SK-N-MC (cell line): ENCODE measurements around the gene AKAP10.

Source experiments
- EZH2 ChIP-seq: fragments of 200-600 bp; sonication (generic); IDR thresholded peaks from one replicate; pipeline ENCODE4 v1.6.1; 2017; ENCODE audit warnings: antibody characterized with exemption
- FOXP2 ChIP-seq: optimal IDR thresholded peaks from 2 replicates; pipeline ENCODE3; 2011; ENCODE audit warnings: mild to moderate bottlenecking, moderate library complexity; ENCODE audit not compliant: insufficient read depth; ENCODE audit errors: extremely low read length, control extremely low read depth
- POLR2AphosphoS5 ChIP-seq: IDR thresholded peaks from 2 replicates; pipeline ENCODE4 v1.6.1; 2012; ENCODE audit warnings: mild to moderate bottlenecking, low read depth, low read length, borderline replicate concordance

DNA sequence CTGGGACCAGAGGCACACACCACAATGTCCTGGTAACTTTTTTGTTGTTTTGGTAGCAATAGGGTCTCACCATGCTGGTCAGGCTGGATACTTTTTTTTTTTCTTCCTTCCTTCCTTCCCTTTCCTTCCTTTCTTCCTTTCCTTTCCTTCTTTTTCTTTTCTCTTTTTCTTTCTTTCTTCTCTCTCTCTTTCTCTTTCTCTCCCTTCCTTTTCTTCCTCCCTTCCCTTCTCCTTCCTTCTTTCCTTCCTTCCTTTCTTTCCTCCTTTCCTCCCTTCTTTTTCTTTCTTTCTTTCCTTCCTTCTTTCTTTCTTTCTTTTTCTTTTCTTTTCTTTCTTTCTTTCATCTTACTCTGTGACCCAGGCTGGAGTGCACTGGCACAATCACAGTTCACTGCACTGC is 91.5 kb downstream of the AKAP10 start:
- TF ChIP-seq POLR2AphosphoS5, result no peak
- no peak for TF ChIP-seq EZH2
- no peak for TF ChIP-seq FOXP2
